WTC11 (cell line): Measurements from ENCODE around the gene PIK3R1. TPM values are rescaled to one million over a fixed set of nuclear protein-coding genes. Genes with fewer than 3 reads are reported as not detected.

Source experiments
- ATAC-seq: fragments of 200-7000 bp; cut with Tn5 transposase; 2 replicates; pipeline ENCODE4 v1.10.0; 2021; ENCODE audit warnings: mild to moderate bottlenecking, moderate library complexity
- CTCF ChIA-PET: fragments of 300-600 bp; sonication (Branson Sonifier 250); formaldehyde crosslinking; loops from one replicate; lab custom pipeline; 2021; ENCODE audit warnings: antibody characterized with exemption; lab: Charles Lee
- POLR2A ChIA-PET: fragments of 350-600 bp; sonication (Branson Sonifier 250); formaldehyde crosslinking; loops from one replicate; lab custom pipeline; 2021; ENCODE audit warnings: antibody characterized with exemption; lab: Charles Lee
- DNase-seq: peaks from one replicate; pipeline ENCODE4 v3.0.0; 2021; ENCODE audit warnings: low spot score
- H3K27ac Mint-ChIP-seq: 2 replicates; pipeline ENCODE4 v1.8.0; 2021; ENCODE audit warnings: mixed read lengths
- H3K27me3 Mint-ChIP-seq: 2 replicates; pipeline ENCODE4 v1.8.0; 2021; ENCODE audit warnings: low read depth, mild to moderate bottlenecking, moderate library complexity, mixed read lengths
- H3K36me3 Mint-ChIP-seq: 2 replicates; pipeline ENCODE4 v1.8.0; 2021; ENCODE audit warnings: mixed read lengths
- H3K4me1 Mint-ChIP-seq: 2 replicates; pipeline ENCODE4 v1.8.0; 2022; ENCODE audit warnings: mixed read lengths
- H3K4me3 Mint-ChIP-seq: 2 replicates; pipeline ENCODE4 v1.8.0; 2021; ENCODE audit warnings: mild to moderate bottlenecking, moderate library complexity, mixed read lengths
- H3K9me3 Mint-ChIP-seq: 2 replicates; pipeline ENCODE4 v1.8.0; 2021; ENCODE audit warnings: mixed read lengths
- AR ChIP-seq: fragments of 250-450 bp; sonication (Bioruptor Pico); IDR thresholded peaks from 2 replicates; pipeline ENCODE4 v1.9.0; 2021; ENCODE audit warnings: mild to moderate bottlenecking
- ATF2 ChIP-seq: sonication (generic); formaldehyde crosslinking; IDR thresholded peaks from 2 replicates; pipeline ENCODE4 v1.8.1; 2022; ENCODE audit warnings: low read depth, missing genetic modification reagents, borderline replicate concordance
- ATF6 ChIP-seq: sonication (generic); formaldehyde crosslinking; IDR thresholded peaks from 2 replicates; pipeline ENCODE4 v1.8.1; 2023; ENCODE audit warnings: mild to moderate bottlenecking, missing genetic modification reagents
- CREM ChIP-seq: sonication (generic); formaldehyde crosslinking; IDR thresholded peaks from 2 replicates; pipeline ENCODE4 v1.8.1; 2022; ENCODE audit warnings: mild to moderate bottlenecking, missing genetic modification reagents, moderate library complexity
- E2F5 ChIP-seq: sonication (generic); formaldehyde crosslinking; IDR thresholded peaks from 2 replicates; pipeline ENCODE4 v1.8.1; 2022; ENCODE audit warnings: mild to moderate bottlenecking, moderate library complexity, missing genetic modification reagents
- ESRRA ChIP-seq: sonication (generic); formaldehyde crosslinking; IDR thresholded peaks from 2 replicates; pipeline ENCODE4 v1.8.1; 2022; ENCODE audit warnings: mild to moderate bottlenecking, missing genetic modification reagents, borderline replicate concordance
- HMGA2 ChIP-seq: fragments of 250-450 bp; sonication (Bioruptor Pico); IDR thresholded peaks from 2 replicates; pipeline ENCODE4 v1.4.0; 2021; ENCODE audit warnings: mild to moderate bottlenecking, moderate library complexity
- MAX ChIP-seq: sonication (generic); formaldehyde crosslinking; IDR thresholded peaks from 2 replicates; pipeline ENCODE4 v1.8.0; 2022; ENCODE audit warnings: mild to moderate bottlenecking, missing genetic modification reagents
- OVOL2 ChIP-seq: fragments of 250-450 bp; sonication (Bioruptor Pico); IDR thresholded peaks from 2 replicates; pipeline ENCODE4 v1.9.0; 2021; ENCODE audit warnings: mild to moderate bottlenecking, borderline replicate concordance
- ZBTB43 ChIP-seq: sonication (generic); formaldehyde crosslinking; IDR thresholded peaks from 2 replicates; pipeline ENCODE4 v1.8.1; 2023; ENCODE audit warnings: mild to moderate bottlenecking, missing genetic modification reagents
- ZNF219 ChIP-seq: sonication (generic); formaldehyde crosslinking; IDR thresholded peaks from 2 replicates; pipeline ENCODE4 v1.8.0; 2023; ENCODE audit warnings: missing genetic modification reagents, mild to moderate bottlenecking, borderline replicate concordance
- ZNF263 ChIP-seq: sonication (generic); formaldehyde crosslinking; IDR thresholded peaks from 2 replicates; pipeline ENCODE4 v1.8.1; 2022; ENCODE audit warnings: low read depth, mild to moderate bottlenecking, moderate library complexity, missing genetic modification reagents
- ZNF317 ChIP-seq: sonication (generic); formaldehyde crosslinking; IDR thresholded peaks from 2 replicates; pipeline ENCODE4 v1.8.1; 2023; ENCODE audit warnings: low read depth, mild to moderate bottlenecking, moderate library complexity, missing genetic modification reagents, borderline replicate concordance
- ZNF532 ChIP-seq: fragments of 250-450 bp; sonication (Bioruptor Pico); IDR thresholded peaks from 2 replicates; pipeline ENCODE4 v1.9.0; 2021; ENCODE audit warnings: mild to moderate bottlenecking, borderline replicate concordance
- total RNA-seq: library from RNA; stranded (reverse); gene quantifications from 3 replicates; pipeline ENCODE4 v1.2.3, GENCODE V29; 2021

Gene PIK3R1
- total RNA-seq, 1 experiment from 2014 or later, result 11.3 TPM

GRCh38 chr5:68173007-68173406 lies 42.5 kb upstream of the PIK3R1 start (continued):
- no peak for TF ChIP-seq ZNF219 (CRISPR knock-in tag)
- no peak for TF ChIP-seq ATF6 (CRISPR knock-in tag)
- TF ChIP-seq ESRRA (CRISPR knock-in tag), result no peak
- TF ChIP-seq HMGA2, result no peak
- no peak for TF ChIP-seq OVOL2 (CRISPR knock-in tag)
- TF ChIP-seq CREM (CRISPR knock-in tag), result no peak

GRCh38 chr5:68176253-68176652 lies 39.3 kb upstream of the PIK3R1 start:
- CTCF ChIA-PET, result no interaction called here

GRCh38 chr5:68176802-68177479 lies 38.6 kb upstream of the PIK3R1 start:
- POLR2A ChIA-PET, result no interaction called here
- Mint-ChIP-seq H3K4me3 (no peak overlapping the region), H3K4me1 (no peaks in the 10 kb centered on the region), H3K9me3 (peaks cover 9% of the 10 kb centered on the region), H3K27ac (no peak overlapping the region), H3K36me3 (no peaks in the 10 kb centered on the region), H3K27me3 (no peaks in the 10 kb centered on the region)
- no peak for DNase-seq
- ATAC-seq, result no peak
- CTCF ChIA-PET, result interaction anchor here (0.7 kb wide), 1 partner anchor 76 kb away, joined by 3 read pairs; no protein-coding TSS in a partner anchor
- no peak for TF ChIP-seq ZBTB43
- TF ChIP-seq E2F5, result no peak
- TF ChIP-seq CREM (CRISPR knock-in tag), result no peak
- no peak for TF ChIP-seq ZNF263 (CRISPR knock-in tag)
- TF ChIP-seq AR (CRISPR knock-in tag), result no peak
- no peak for TF ChIP-seq ATF2

More at GRCh38 chr5:68176253-68176652, 39.3 kb upstream of the PIK3R1 start:
- DNase-seq (no peak), ATAC-seq (no peak)
- Mint-ChIP-seq H3K4me1 (peaks cover 5% of the 10 kb centered on the region), H3K9me3 (peaks cover 9% of the 10 kb centered on the region), H3K4me3 (no peak overlapping the region), H3K36me3 (no peaks in the 10 kb centered on the region), H3K27me3 (no peaks in the 10 kb centered on the region), H3K27ac (no peak overlapping the region)
- no peak for TF ChIP-seq MAX (CRISPR knock-in tag)
- TF ChIP-seq ZNF532, result no peak
- TF ChIP-seq ZNF317 (CRISPR knock-in tag), result no peak
- POLR2A ChIA-PET, result no interaction called here
